Activated naive CD4-positive, alpha-beta T cell treated with anti-CD3 and anti-CD28 coated beads for 36 hours (primary cell): Measurements from ENCODE around the gene NFATC3. TPM values are rescaled to one million over a fixed set of nuclear protein-coding genes. Genes with fewer than 3 reads are reported as not detected.
A peak's percentile ranks its signal among the peaks of the same experiment; 100 is the strongest.

ENCODE experiments used
- CTCF ChIA-PET: fragments of 350-600 bp; sonication (Branson Sonifier 250); formaldehyde crosslinking; loops from one replicate; lab custom pipeline; 2021; ENCODE audit warnings: antibody characterized with exemption; lab: Charles Lee
- DNase-seq: peaks from one replicate; pipeline ENCODE4 v3.0.0-alpha.2; 2020
- H3K27ac Mint-ChIP-seq: one replicate; pipeline ENCODE4 v1.8.0; 2021; ENCODE audit warnings: mild to moderate bottlenecking, mixed read lengths
- H3K27me3 Mint-ChIP-seq: one replicate; pipeline ENCODE4 v1.8.0; 2021; ENCODE audit warnings: low read depth, mixed read lengths
- H3K36me3 Mint-ChIP-seq: one replicate; pipeline ENCODE4 v1.8.0; 2021; ENCODE audit warnings: low read depth, mixed read lengths
- H3K4me1 Mint-ChIP-seq: one replicate; pipeline ENCODE4 v1.8.0; 2021; ENCODE audit warnings: low read depth, mixed read lengths
- H3K4me3 Mint-ChIP-seq: one replicate; pipeline ENCODE4 v1.8.0; 2021; ENCODE audit warnings: mild to moderate bottlenecking, moderate library complexity, mixed read lengths
- H3K9me3 Mint-ChIP-seq: one replicate; pipeline ENCODE4 v1.8.0; 2021; ENCODE audit warnings: mixed read lengths
- intact Hi-C: fragments of 100-400 bp; cut with micrococcal nuclease; formaldehyde crosslinking; loops from one replicate; pipeline ENCODE4 v1.15.1; 2023
- total RNA-seq, 2 experiments: library from RNA; stranded (reverse); gene quantifications; one replicate each; pipeline ENCODE4 v1.2.3, GENCODE V29; 2021

NFATC3 gene
- total RNA-seq, 2 experiments from 2014 or later, result 49.1 to 50.3 TPM

GRCh38 chr16:68236137-68236825 lies 151.1 kb downstream of the NFATC3 start:
- Mint-ChIP-seq H3K36me3 (no peaks in the 10 kb centered on the region), H3K27ac (peak overlapping the region; percentile 51), H3K9me3 (no peaks in the 10 kb centered on the region), H3K4me1 (peaks cover 30% of the 10 kb centered on the region), H3K27me3 (no peaks in the 10 kb centered on the region), H3K4me3 (peak overlapping the region; percentile 93)
- intact Hi-C loops, result loop anchor here (2.0 to 10.0 kb wide), 2 partner anchors 151 to 431 kb away; partner anchors contain the start of genes NFATC3, RANBP10 and TSNAXIP1
- CTCF ChIA-PET, result interaction anchor here (1.1 to 3.1 kb wide), 2 partner anchors 9 to 295 kb away, joined by 3 to 19 read pairs; no protein-coding TSS in a partner anchor
- no peak for DNase-seq

GRCh38 chr16:68236826-68237242 lies 151.7 kb downstream of the NFATC3 start:
- H3K27ac Mint-ChIP-seq, result peak overlapping the region; percentile 51
- H3K9me3 Mint-ChIP-seq, result no peaks in the 10 kb centered on the region
- peaks cover 30% of the 10 kb centered on the region for H3K4me1 Mint-ChIP-seq
- H3K36me3 Mint-ChIP-seq, result no peaks in the 10 kb centered on the region
- no peaks in the 10 kb centered on the region for H3K27me3 Mint-ChIP-seq
- no peak for DNase-seq
- intact Hi-C loops, result loop anchor here (1.0 to 10.0 kb wide), 6 partner anchors 8 to 432 kb away; partner anchors contain the start of genes NFATC3, PLA2G15, RANBP10 and SLC12A4
- peak overlapping the region; percentile 93 for H3K4me3 Mint-ChIP-seq
- CTCF ChIA-PET, result interaction anchor here (1.1 to 3.1 kb wide), 2 partner anchors 9 to 296 kb away, joined by 3 to 19 read pairs; no protein-coding TSS in a partner anchor

GRCh38 chr16:68237243-68238028 lies 152.3 kb downstream of the NFATC3 start:
- Mint-ChIP-seq H3K4me3 (peak overlapping the region; percentile 93), H3K4me1 (peaks cover 30% of the 10 kb centered on the region), H3K27ac (peak overlapping the region; percentile 79), H3K36me3 (no peaks in the 10 kb centered on the region), H3K9me3 (no peaks in the 10 kb centered on the region), H3K27me3 (no peaks in the 10 kb centered on the region)
- peak; percentile 95 for DNase-seq
- CTCF ChIA-PET, result interaction anchor here (0.7 to 3.1 kb wide), 3 partner anchors 10 to 296 kb away, joined by 3 to 19 read pairs (median 3); no protein-coding TSS in a partner anchor
- intact Hi-C loops, result loop anchor here (1.0 to 10.0 kb wide), 6 partner anchors 8 to 433 kb away; partner anchors contain the start of genes NFATC3, PLA2G15, RANBP10 and SLC12A4

- no peak for DNase-seq
- intact Hi-C loops, result loop anchor here (10.0 kb wide), 1 partner anchor 433 kb away; the partner anchor contains the start of genes RANBP10 and TSNAXIP1
- Mint-ChIP-seq H3K36me3 (no peaks in the 10 kb centered on the region), H3K4me3 (peak overlapping the region; percentile 93), H3K27ac (peak overlapping the region; percentile 79), H3K9me3 (no peaks in the 10 kb centered on the region), H3K27me3 (no peaks in the 10 kb centered on the region), H3K4me1 (peaks cover 27% of the 10 kb centered on the region)
- CTCF ChIA-PET, result interaction anchor here (0.6 to 3.1 kb wide), 3 partner anchors 10 to 35 kb away, joined by 3 to 19 read pairs (median 3); no protein-coding TSS in a partner anchor
Observed at GRCh38 chr16:68238029-68238345, 152.8 kb downstream of the NFATC3 start.

- no peaks in the 10 kb centered on the region for H3K9me3 Mint-ChIP-seq
- peaks cover 30% of the 10 kb centered on the region for H3K4me1 Mint-ChIP-seq
- H3K4me3 Mint-ChIP-seq, result no peak overlapping the region
- intact Hi-C loops, result no loop called here
- H3K27ac Mint-ChIP-seq, result no peak overlapping the region
- no peak for DNase-seq
- no peaks in the 10 kb centered on the region for H3K27me3 Mint-ChIP-seq
- H3K36me3 Mint-ChIP-seq, result peaks cover 2% of the 10 kb centered on the region
- CTCF ChIA-PET, result interaction anchor here (0.7 to 3.7 kb wide), 6 partner anchors 13 to 173 kb away, joined by 3 to 24 read pairs (median 3); partner anchors contain the start of gene SLC7A6
Observed at GRCh38 chr16:68242085-68242484, 156.9 kb downstream of the NFATC3 start.

GRCh38 chr16:68242926-68243858 lies 158.0 kb downstream of the NFATC3 start:
- peaks cover 2% of the 10 kb centered on the region for H3K36me3 Mint-ChIP-seq
- peak overlapping the region; percentile 18 for H3K4me3 Mint-ChIP-seq

GRCh38 chr16:68244481-68244902 lies 159.3 kb downstream of the NFATC3 start:
- peak overlapping the region; percentile 90 for H3K4me3 Mint-ChIP-seq
- H3K36me3 Mint-ChIP-seq, result peaks cover 2% of the 10 kb centered on the region
- no peaks in the 10 kb centered on the region for H3K9me3 Mint-ChIP-seq
- CTCF ChIA-PET, result interaction anchor here (0.6 to 4.4 kb wide), 5 partner anchors 17 to 282 kb away, joined by 3 to 24 read pairs (median 3); partner anchors contain the start of gene SLC7A6
- peaks cover 24% of the 10 kb centered on the region for H3K4me1 Mint-ChIP-seq
- H3K27me3 Mint-ChIP-seq, result no peaks in the 10 kb centered on the region
- DNase-seq, result no peak
- no peak overlapping the region for H3K27ac Mint-ChIP-seq
- intact Hi-C loops, result loop anchor here (2.0 kb wide), 1 partner anchor 20 kb away; the partner anchor contains the start of gene SLC7A6

More at GRCh38 chr16:68242926-68243858, 158.0 kb downstream of the NFATC3 start:
- Mint-ChIP-seq H3K9me3 (no peaks in the 10 kb centered on the region), H3K27me3 (no peaks in the 10 kb centered on the region), H3K27ac (no peak overlapping the region), H3K4me1 (peaks cover 29% of the 10 kb centered on the region)
- CTCF ChIA-PET, result interaction anchor here (0.6 to 4.4 kb wide), 6 partner anchors 19 to 1175 kb away, joined by 3 to 24 read pairs (median 6); partner anchors contain the start of gene SLC7A6
- DNase-seq, result no peak
- intact Hi-C loops, result no loop called here

- intact Hi-C loops, result loop anchor here (1.0 to 2.0 kb wide), 3 partner anchors 8 to 65 kb away; partner anchors contain the start of genes SLC7A6 and SLC7A6OS
- Mint-ChIP-seq H3K4me1 (peaks cover 20% of the 10 kb centered on the region), H3K27me3 (no peaks in the 10 kb centered on the region), H3K36me3 (peaks cover 2% of the 10 kb centered on the region), H3K4me3 (peak within 1 kb of the TSS; percentile 90), H3K27ac (no peak within 1 kb of the TSS), H3K9me3 (no peaks in the 10 kb centered on the region)
- peak; percentile 97 for DNase-seq
- CTCF ChIA-PET, result interaction anchor here (0.6 to 4.4 kb wide), 6 partner anchors 17 to 282 kb away, joined by 3 to 24 read pairs (median 4); partner anchors contain the start of gene SLC7A6
Observed at GRCh38 chr16:68244903-68245853, 160.0 kb downstream of the NFATC3 start, which contains the start of gene PLA2G15. TSS of gene PLA2G15 (plus strand) at chr16:68245373. CDS start at chr16:68245427, 54 bp downstream.

GRCh38 chr16:68246121-68246520 lies 161.0 kb downstream of the NFATC3 start:
- Mint-ChIP-seq H3K9me3 (no peaks in the 10 kb centered on the region), H3K4me3 (peak overlapping the region; percentile 90), H3K4me1 (peaks cover 20% of the 10 kb centered on the region), H3K27me3 (no peaks in the 10 kb centered on the region), H3K27ac (no peak overlapping the region), H3K36me3 (peaks cover 6% of the 10 kb centered on the region)
- intact Hi-C loops, result no loop called here
- CTCF ChIA-PET, result interaction anchor here (1.3 to 4.4 kb wide), 3 partner anchors 16 to 83 kb away, joined by 3 to 24 read pairs (median 4); partner anchors contain the start of gene SLC7A6
- no peak for DNase-seq

GRCh38 chr16:68246666-68247065 lies 161.5 kb downstream of the NFATC3 start:
- intact Hi-C loops, result no loop called here
- DNase-seq, result no peak
- peaks cover 20% of the 10 kb centered on the region for H3K4me1 Mint-ChIP-seq
- H3K27ac Mint-ChIP-seq, result no peak overlapping the region
- peak overlapping the region; percentile 90 for H3K4me3 Mint-ChIP-seq
- CTCF ChIA-PET, result interaction anchor here (1.3 to 4.4 kb wide), 3 partner anchors 15 to 82 kb away, joined by 3 to 24 read pairs (median 4); partner anchors contain the start of gene SLC7A6
- peaks cover 6% of the 10 kb centered on the region for H3K36me3 Mint-ChIP-seq
- H3K27me3 Mint-ChIP-seq, result no peaks in the 10 kb centered on the region
- H3K9me3 Mint-ChIP-seq, result no peaks in the 10 kb centered on the region
